NCI-H345 treated with DMSO at 0.1 percent for 48 hours (cell line): ENCODE data around the gene FAM193B.

Source experiments
- DNase-seq: peaks from one replicate; lab custom pipeline; 2025; ENCODE audit not compliant: unreplicated experiment; lab: John Stamatoyannopoulos, UW

Gene FAM193B

DNA sequence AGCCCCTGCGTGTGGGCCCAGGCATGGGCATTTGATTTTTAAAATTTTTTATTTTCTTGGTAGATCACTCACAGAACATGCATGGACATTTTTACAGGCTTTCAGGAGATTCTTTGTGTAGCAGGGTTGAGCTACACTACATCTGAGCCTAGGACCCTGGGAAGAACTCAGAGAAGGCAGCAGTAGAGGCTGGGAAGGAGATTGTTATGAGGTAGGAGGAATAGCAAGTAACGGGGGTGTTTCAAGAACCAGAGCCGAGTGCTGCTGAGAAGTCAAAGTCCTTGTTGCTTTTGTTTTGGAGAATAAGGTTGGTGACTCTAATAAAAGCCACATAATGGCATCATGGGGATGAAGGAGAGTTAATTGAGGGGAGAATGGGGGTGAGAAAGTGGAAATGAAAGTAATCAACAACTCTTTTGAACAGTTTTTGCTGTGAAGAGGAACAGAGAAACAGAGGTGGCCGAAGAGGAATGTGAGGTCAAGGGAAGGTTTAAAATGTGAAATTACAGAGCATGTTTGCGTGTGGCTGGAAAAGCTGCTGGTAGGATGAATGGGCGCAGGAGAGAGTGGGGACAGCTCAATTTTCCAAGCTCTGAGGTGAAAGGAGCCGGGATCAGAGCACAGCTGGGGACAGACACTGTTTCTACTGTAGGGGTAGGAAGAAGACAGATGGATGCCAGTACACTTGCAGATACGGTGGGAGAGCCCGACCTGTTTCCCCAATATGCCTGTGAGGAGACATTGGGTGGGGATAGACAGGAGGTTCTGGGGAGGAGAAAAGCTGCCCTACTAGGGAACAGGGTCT, 52.3 kb downstream of the FAM193B start:
- DNase-seq: no peak

- peak; percentile 74 for DNase-seq
Measured at GRCh38 chr5:177500685-177501522, 53.5 kb downstream of the FAM193B start.

GRCh38 chr5:177499842-177500241, 54.5 kb downstream of the FAM193B start:
- DNase-seq: no peak

- DNase-seq: no peak
Measured at GRCh38 chr5:177498013-177498787, 56.2 kb downstream of the FAM193B start.

GRCh38 chr5:177497292-177498012, 56.9 kb downstream of the FAM193B start, which contains the start of gene PDLIM7:
Gene PDLIM7, minus strand, starts transcription at chr5:177497604. Its CDS starts 1,092 bp downstream, at chr5:177496512.
- DNase-seq: peak; percentile 88

DNA sequence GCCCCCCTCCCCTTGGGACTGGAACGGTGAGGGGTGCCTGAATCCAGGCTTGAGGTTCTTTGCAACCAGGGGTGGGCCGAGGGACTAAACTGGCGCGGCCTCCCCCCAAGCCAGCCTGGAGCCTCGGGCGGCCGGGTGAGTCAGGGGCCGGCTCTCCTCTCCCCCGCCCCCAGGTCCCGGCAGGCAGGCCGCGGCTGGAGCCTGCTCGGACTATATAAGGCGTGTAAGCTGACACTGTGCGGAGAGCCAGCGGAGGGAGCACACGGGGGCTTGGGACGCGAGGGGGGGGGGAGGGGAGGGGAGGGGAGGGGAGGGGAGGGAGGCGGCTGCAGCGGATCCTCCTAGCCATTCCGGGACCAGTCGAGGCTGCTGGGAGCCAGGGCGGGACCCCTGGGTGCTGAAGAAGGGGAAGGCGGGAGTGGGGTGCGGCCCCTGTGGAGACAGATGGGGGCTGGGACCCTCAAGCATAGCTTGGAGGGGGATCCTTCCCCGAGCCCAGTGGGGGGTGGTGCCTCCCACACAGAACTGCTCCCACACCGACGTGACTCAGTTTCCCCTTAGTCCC, 57.6 kb downstream of the FAM193B start:
- DNase-seq: peak; percentile 52

DNA sequence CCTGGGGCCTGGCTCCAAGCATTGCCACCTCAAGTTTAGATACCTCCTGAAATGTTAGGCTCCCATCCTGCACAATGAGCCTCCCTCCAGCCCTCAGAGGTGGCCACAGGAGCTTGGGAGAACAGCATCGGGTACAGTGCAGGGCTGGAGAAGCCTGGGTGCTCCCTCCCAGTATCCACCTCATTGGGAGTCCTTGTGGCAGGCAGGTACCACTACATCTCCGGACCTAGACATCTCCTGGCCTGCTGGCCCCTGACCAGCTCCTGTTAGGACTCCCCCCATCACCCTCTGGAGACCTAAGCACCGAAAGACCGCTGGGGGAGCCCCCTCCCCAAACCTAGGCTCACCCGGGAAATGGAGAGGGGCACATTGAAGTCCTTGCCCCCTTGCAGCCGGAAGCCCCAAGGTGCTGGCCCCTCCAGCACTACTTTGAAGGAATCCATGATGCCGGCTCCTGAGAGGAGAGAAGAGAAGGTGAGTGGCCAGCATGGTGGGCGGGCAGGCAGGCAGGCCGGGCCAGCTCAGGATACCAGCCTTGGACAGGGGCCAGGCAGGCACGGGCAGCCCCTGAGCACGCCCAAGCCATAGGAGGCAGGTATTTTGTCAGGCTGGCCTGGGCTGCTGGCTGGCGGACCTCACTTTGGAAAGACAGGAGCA, 58.2 kb downstream of the FAM193B start:
- no peak for DNase-seq

DNA sequence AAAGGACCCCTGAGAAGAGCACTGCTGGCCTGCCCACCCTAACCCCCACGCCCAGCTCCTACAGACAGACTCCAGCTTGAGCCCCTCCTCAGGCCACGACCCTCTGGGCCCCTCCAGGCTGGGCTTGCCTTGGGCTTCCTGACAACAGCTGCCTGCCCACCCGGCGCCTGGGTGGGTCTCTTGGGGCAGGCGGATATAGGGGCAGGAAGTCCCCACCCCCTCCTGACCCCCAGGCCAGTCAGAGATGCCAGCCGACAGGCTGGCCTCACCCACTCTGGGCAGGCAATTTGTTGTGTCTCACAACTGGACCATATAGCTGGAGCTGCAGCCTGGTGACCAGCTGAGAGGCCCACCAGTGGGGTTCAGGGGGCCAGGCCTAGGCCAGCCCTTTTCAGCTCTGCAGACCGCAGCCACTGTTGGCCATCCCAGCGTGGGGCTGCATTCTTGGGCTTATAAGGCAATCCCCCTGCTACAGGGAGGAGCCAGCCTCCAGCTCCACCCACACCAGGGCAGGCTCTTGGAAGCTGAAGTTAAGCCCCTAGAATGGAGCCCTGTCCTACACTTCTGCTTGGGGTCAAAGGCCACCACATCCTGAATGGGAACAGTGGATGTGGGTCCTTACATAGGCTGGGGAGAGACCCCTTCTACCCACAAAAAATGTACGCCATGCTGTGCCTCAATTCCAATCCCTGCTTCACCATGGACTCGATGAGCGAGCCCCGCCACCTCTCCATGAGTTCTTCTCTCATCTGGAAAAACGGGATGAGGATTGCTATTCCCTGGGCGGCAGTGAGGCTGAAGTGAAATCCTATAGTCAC, 58.9 kb downstream of the FAM193B start:
- no peak for DNase-seq

DNA sequence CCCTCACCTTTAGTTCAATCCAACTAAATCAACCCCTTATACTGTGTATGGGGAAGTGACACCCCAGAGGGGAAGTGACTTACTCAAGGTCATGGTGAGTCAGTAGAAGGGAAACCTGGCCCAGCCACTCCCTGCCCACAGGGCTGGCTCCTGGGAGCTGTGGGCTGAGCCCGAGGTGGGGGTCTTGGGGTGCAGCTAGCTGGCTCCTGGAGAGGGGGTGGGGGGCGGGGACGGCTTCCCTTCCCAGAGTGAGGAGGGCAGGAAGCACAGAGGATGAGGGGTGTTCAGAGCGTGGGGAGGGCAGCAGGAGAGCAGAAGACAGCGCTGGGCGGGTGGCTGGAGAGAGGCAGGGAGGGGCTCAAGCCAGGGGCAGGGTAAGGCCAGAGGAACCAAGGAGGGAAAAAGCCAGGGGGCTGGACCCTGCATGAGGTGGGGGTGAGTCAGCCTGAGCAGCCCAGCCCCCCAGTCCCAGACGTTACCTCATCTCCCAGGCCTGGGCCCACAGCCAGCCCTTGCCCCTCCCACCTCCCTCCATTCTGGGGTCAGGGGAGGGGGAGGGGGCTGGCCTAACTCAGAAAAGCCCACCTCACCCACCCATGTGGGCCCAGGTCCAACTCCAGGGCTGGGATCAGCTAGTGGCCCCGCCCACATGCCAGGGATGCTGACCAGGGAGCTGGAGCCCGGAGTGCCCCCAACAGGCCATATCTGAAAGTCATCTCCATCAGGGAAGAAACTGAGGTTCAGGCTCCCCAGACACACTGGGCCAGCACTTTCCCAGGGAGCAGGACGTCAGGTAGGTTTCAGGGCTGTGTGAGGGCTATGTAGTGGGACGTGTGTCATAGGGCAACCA, 59.8 kb downstream of the FAM193B start:
- DNase-seq: no peak

DNA sequence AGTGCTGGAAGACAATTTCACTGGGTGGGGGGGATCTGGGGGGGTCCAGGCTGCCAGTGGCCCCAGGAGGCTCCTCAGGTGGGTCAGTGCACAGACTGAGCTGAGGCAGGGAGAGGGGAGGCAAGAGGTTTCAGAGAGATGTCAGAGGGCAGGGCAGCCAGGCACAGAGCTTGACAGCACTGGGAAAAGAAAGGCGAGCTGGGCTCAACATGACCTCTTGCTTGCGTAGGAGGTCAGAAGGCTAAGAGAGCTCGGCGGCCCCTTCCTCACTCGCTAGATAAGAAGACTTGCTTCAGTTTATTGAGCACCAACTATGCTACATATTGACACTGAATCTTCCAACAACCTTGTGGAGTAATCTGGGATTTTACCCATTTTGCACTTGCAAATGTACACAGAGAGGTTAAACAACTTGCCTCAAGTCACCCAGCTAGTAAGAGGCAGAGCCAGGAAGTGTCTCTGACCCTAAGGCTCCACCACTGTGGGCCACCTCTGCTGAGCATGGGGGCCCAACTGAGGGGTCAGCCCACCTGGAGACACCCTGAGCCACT, 60.5 kb downstream of the FAM193B start:
- no peak for DNase-seq

DNA sequence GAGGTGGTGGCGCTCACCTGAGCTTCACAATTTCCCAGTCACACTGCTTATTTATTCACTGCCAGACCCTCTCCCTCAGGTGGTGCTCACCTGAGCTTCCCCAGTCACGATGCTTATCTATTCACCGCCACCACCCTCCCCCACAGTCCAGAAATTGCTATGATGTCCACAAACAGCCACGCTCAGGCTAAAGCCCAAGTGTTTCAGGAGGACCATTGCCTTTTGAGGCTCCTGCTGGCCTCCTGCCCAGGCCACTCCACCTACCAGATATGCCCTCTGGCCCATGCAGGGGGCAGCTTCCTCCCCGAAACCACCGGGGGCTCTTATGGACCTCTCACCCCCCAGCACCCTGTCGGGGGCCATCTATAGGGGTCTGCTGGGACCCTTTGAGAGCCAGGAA, 61.5 kb downstream of the FAM193B start:
- no peak for DNase-seq

- no peak for DNase-seq
Measured at GRCh38 chr5:177491983-177492746, 62.2 kb downstream of the FAM193B start.

DNA sequence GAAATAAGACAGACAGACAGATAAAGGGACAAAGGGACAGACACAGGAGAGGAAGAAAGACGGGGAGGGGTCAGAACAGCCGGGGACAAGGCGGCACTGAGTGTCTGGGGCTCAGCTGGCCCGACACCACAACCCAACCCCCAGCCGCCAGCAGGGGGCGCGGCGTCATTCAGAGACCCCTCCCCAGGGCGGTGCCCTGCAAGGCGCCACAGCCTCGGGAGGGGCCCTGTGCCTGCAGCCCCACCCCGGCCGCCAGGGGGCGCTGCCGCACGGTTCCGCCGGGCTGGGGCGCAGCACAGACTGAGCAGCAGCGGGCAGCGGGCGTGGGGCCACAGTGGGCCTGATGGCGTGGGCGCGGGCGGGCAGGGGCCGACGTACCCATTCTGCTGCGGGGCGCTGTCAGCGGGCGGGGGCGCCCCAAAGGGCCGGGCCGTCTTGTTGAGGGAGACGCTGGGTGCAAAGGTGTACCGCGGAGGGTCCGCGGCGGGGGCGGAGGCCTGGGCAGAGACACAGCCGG, 62.9 kb downstream of the FAM193B start:
- no peak for DNase-seq

DNA sequence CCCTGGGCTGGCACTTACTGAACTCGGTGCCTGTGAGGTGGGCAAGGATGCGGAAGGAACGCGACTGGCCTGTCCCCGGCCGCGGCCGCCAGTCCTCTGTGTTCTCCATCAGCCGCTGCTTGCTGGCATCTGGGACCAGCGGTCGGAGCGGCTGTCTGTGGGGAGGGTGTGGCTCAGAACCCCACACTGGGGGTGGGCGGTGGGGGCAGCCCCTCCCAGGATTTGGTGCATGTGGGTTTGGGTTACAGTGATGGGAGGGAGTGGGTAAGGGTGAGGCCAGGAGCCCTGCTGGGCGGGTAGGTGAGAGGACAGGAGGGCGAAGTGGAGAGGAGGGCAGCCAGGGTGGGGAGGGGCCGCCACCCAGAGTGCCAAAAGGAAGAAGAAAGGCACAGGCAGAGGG, 63.4 kb downstream of the FAM193B start:
- no peak for DNase-seq

GRCh38 chr5:177490311-177490991, 63.9 kb downstream of the FAM193B start:
- DNase-seq: no peak

- DNase-seq: no peak
Measured at GRCh38 chr5:177489119-177489716, 65.1 kb downstream of the FAM193B start.
